BE2C (cell line): Measurements from ENCODE around the gene MTCL1.

Source experiments
- DNase-seq: peaks from one replicate; pipeline ENCODE4 v3.0.0-alpha.2; 2020
- H3K27me3 ChIP-seq: fragments of 250-450 bp; sonication (Bioruptor Pico); 2 replicates; pipeline ENCODE4 v1.5.1; 2020; ENCODE audit warnings: mild to moderate bottlenecking
- H3K36me3 ChIP-seq: fragments of 250-450 bp; sonication (Bioruptor Pico); 2 replicates; pipeline ENCODE4 v1.5.1; 2020; ENCODE audit warnings: mild to moderate bottlenecking
- H3K4me1 ChIP-seq: fragments of 250-450 bp; sonication (Bioruptor Pico); 2 replicates; pipeline ENCODE4 v1.5.1; 2020
- H3K4me3 ChIP-seq: 2 replicates; pipeline ENCODE4 v1.5.1; 2011; ENCODE audit warnings: low read depth, low read length
- H3K9me3 ChIP-seq: fragments of 250-450 bp; sonication (Bioruptor Pico); 2 replicates; pipeline ENCODE4 v1.5.1; 2020
- TF ChIP-seq, protein P1 (sequence below): IDR thresholded peaks from 2 replicates; pipeline ENCODE4 v1.5.1; 2012; ENCODE audit warnings: mild to moderate bottlenecking, low read depth, low read length

The MTCL1 gene

DNA sequence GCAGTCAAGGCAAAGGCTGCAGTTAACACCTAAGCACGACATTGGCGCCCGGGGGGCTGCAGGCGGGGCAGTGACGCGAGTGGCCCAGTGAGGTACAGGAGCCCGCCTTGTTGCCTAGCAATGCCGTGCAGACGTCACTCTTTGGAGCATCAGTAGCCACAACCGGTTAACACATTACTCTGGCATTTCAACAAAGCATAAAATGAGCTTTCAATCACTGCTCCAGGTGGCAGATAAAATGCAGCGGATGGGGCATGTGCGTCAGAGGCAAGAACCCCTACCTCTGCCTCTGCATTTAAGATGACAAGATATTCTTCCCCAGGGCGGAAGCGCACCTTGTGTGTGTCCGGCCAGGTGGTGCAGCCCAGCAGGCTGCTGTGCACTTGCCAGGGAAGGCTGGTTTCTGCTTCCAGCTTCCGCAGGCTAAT is 139.4 kb downstream of the MTCL1 start:
- Histone ChIP-seq H3K4me3 (peak overlapping the region; percentile 34), H3K9me3 (no peaks in the 10 kb centered on the region), H3K36me3 (no peaks in the 10 kb centered on the region), H3K4me1 (no peaks in the 10 kb centered on the region; the same call in 1 of the 2 replicates), H3K27me3 (no peaks in the 10 kb centered on the region)
- TF ChIP-seq, protein P1, sequence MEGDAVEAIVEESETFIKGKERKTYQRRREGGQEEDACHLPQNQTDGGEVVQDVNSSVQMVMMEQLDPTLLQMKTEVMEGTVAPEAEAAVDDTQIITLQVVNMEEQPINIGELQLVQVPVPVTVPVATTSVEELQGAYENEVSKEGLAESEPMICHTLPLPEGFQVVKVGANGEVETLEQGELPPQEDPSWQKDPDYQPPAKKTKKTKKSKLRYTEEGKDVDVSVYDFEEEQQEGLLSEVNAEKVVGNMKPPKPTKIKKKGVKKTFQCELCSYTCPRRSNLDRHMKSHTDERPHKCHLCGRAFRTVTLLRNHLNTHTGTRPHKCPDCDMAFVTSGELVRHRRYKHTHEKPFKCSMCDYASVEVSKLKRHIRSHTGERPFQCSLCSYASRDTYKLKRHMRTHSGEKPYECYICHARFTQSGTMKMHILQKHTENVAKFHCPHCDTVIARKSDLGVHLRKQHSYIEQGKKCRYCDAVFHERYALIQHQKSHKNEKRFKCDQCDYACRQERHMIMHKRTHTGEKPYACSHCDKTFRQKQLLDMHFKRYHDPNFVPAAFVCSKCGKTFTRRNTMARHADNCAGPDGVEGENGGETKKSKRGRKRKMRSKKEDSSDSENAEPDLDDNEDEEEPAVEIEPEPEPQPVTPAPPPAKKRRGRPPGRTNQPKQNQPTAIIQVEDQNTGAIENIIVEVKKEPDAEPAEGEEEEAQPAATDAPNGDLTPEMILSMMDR, result no peak
- peak; percentile 36 for DNase-seq

GRCh38 chr18:8845506-8845905 is 140.2 kb downstream of the MTCL1 start:
- Histone ChIP-seq H3K27me3 (no peaks in the 10 kb centered on the region), H3K36me3 (no peaks in the 10 kb centered on the region), H3K4me3 (no peak overlapping the region), H3K4me1 (no peaks in the 10 kb centered on the region; the same call in 1 of the 2 replicates), H3K9me3 (no peaks in the 10 kb centered on the region)
- DNase-seq, result no peak
- TF ChIP-seq, protein P1, result no peak

DNA sequence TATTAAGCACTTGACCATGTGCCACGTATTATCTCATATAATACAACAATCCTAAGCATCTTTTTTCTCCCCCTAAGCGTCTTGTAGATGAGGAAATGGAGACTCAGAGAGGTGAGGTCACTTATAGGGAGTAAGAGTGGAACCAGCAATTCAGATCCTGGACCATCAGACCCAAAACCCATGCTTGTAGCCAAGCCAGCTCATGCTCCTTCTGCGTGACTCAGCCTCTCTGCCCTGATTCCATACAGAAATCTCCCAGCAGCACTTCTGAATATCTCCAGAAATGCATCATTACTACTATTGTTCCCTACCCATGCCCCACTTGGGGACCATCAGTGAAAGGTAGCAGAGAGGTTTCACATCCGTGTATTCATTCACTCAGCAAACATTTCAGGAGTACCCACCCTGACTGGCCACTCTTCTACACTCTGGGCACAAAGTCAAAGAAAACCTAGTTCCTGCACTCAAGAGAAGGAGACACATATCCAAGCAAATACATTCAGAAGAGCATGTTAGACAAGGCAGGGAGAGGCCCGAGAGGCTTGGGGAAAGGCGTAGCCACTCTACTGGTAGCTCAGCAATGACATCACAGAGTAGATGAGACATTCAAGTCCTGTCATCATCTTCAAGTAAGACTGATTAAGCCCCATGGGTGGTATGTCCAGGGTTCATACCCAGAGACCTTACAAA is 141.9 kb downstream of the MTCL1 start:
- no peaks in the 10 kb centered on the region for H3K27me3 ChIP-seq

DNA sequence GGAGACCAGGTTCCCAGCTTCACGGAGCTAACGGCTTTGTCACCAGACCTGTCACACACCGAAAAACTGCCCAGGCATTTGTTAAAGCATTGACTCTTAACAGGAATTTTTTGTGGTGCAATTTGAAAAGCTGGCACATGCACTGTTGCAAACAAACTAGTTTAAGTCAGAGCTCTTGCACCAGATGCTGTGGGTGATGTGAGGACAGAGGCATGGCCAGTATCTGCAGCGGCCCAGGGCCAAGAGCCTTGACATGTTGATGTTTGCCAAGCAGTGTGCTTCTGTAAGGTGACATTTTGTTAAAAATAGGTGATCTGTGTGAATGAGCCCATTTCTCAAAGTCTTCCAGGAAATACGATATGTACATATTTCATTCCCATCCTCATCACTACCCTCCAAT is 142.5 kb downstream of the MTCL1 start:
- no peaks in the 10 kb centered on the region for H3K27me3 ChIP-seq
- H3K4me1 ChIP-seq, result no peaks in the 10 kb centered on the region; the same call in 1 of the 2 replicates
- DNase-seq, result no peak
- H3K36me3 ChIP-seq, result no peaks in the 10 kb centered on the region
- TF ChIP-seq, protein P1, result no peak
- no peaks in the 10 kb centered on the region for H3K9me3 ChIP-seq
- no peak overlapping the region for H3K4me3 ChIP-seq

More for the DNA sequence above, 141.9 kb downstream of the MTCL1 start:
- DNase-seq, result no peak
- Histone ChIP-seq H3K36me3 (no peaks in the 10 kb centered on the region), H3K9me3 (no peaks in the 10 kb centered on the region), H3K4me1 (no peaks in the 10 kb centered on the region; the same call in 1 of the 2 replicates), H3K4me3 (no peak overlapping the region)
- TF ChIP-seq, protein P1, result no peak

DNA sequence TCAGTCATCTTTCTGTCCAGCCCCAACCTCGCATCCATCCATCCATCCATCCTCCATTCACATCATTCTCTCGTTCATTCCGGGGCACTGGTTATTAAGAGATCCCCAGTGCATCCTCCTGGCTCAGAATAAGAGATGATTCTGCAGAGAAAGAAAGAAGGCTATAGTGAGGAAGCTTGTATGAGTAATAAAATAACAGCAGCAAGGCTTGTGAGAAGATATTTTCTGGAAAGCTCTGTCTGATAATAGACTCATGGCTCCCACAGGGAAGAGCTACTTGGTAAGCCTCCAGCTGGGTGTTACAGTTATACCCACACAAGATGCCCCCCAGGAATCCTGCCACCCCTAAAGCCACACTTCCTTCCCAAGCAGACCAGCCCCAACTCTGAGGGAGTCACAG is 143.2 kb downstream of the MTCL1 start:
- no peaks in the 10 kb centered on the region; the same call in 1 of the 2 replicates for H3K4me1 ChIP-seq
- no peaks in the 10 kb centered on the region for H3K36me3 ChIP-seq
- TF ChIP-seq, protein P1, result no peak
- DNase-seq, result no peak
- no peaks in the 10 kb centered on the region for H3K27me3 ChIP-seq
- H3K9me3 ChIP-seq, result no peaks in the 10 kb centered on the region
- H3K4me3 ChIP-seq, result no peak overlapping the region

DNA sequence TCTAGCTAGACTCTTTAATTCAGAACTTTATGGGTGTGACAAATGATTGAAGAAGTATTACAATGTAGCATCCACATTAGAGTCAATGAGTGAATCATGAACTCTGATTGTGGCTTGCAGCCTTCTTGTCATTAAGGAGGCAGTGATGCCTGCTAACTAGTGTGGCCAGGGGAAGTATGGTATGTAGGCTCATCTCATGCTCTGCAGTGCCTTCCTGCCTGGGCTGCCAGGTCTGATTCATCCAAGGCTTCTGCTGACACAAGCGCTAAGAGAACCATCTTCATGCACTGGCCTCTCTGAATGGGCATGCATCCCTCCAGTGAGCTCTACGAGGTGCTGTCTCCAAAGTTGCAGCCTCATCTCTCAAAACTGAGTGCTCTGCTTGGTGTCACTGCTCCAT is 144.3 kb downstream of the MTCL1 start:
- DNase-seq, result no peak
- Histone ChIP-seq H3K36me3 (no peaks in the 10 kb centered on the region), H3K4me3 (no peak overlapping the region), H3K4me1 (no peaks in the 10 kb centered on the region; the same call in 1 of the 2 replicates), H3K9me3 (no peaks in the 10 kb centered on the region), H3K27me3 (no peaks in the 10 kb centered on the region)
- TF ChIP-seq, protein P1, result no peak
